CD1c-positive myeloid dendritic cell (primary cell): ENCODE measurements around the gene SLC46A1.
A peak's percentile ranks its signal among the peaks of the same experiment; 100 is the strongest.
"Not testable (repeated sequence)": the region's sequence is repeated elsewhere in the genome, so short reads cannot be mapped to it uniquely, and the experiment has no call there.

Experiments
- DNase-seq: peaks from one replicate; pipeline ENCODE4 v3.0.0-alpha.2; 2016; ENCODE audit errors: extremely low spot score

The SLC46A1 gene

GRCh38 chr17:28405632-28406472 lies at the start of gene SLC46A1:
Gene SLC46A1 (minus strand): TSS chr17:28406212. CDS start chr17:28406114, 98 bp downstream.
- DNase-seq: peak; percentile 33

DNA sequence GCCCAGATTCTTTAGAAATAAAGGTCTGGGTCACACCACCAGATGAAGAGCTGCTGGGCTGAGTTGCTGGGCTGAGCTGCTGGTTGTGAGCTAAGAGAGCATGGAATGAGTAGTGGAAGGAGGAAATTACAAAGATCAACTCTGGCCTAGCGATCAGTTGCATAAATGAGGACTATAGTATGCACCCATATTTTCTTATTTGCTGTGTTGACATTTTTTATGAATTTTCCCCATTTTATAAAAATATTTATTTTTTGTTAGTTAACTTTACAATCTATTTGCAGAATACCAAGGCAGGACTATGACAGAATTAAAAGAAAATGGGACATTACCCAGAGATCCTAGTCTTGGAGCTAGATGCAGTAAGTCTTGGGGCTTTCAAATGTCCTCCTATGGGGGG lies 43.8 kb upstream of the SLC46A1 start:
- no peak for DNase-seq

GRCh38 chr17:28447396-28447760 lies 41.4 kb upstream of the SLC46A1 start:
- DNase-seq: no peak

- DNase-seq: no peak
Measured at GRCh38 chr17:28446716-28447395, 40.8 kb upstream of the SLC46A1 start.

DNA sequence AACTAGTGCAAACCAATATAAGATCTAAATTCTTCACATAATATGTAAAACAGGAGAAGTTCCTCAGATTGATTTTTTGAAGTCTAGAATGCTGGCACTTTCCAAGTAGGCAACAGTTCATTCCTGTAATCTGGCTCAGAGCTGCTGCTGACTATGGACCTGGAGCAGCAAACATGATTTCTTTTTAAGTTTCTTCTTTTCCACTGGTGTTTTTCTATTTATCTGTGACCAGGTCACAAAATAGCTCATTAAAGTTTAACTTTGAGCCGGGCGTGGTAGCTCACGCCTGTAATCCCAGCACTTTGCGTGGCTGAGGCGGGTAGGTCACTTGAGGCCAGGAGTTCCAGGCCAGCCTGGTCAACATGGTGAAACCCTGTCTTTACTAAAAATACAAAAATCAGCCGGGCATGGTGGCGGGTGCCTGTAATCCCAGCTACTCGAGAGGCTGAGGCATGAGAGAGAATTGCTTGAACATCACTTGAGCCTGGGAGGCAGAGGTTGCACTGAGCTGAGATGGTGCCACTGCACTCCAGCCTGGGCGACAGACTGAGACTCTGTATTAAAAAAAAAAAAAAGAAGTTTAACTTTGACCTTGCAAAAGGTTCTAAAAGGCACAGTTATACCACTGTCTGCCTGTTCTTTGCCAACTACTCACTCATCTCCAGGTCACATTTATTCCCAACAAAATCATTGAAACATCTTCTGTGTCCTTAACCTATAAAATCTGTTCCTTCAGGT lies 38.1 kb upstream of the SLC46A1 start:
- DNase-seq: no peak

GRCh38 chr17:28434326-28434725 lies 28.3 kb upstream of the SLC46A1 start:
- DNase-seq: not testable (repeated sequence)

- no peak for DNase-seq
Measured at GRCh38 chr17:28433721-28434120, 27.7 kb upstream of the SLC46A1 start.

DNA sequence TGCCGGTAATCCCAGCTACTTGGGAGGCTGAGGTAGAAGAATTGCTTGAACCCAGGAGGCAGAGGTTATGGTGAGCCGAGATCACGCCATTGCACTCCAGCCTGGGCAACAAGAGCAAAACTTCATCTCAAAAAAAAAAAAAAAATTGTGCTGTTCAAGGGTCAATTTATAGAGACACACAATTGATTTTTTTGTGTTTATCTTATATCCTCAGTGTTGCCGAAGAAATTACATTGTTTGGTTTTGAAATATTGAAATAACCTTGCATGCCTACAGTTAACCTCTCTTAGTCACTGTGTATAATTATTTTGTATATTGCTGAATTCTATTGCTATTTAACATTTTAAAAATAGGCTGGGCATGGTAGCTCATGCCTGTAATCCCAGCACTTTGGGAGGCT lies 22.0 kb upstream of the SLC46A1 start:
- DNase-seq: not testable (repeated sequence)

- no peak for DNase-seq
Measured at GRCh38 chr17:28427371-28427770, 21.4 kb upstream of the SLC46A1 start.

- peak; percentile 26 for DNase-seq
Measured at GRCh38 chr17:28426081-28426519, 20.1 kb upstream of the SLC46A1 start.

GRCh38 chr17:28425206-28425605 lies 19.2 kb upstream of the SLC46A1 start:
- DNase-seq: no peak

DNA sequence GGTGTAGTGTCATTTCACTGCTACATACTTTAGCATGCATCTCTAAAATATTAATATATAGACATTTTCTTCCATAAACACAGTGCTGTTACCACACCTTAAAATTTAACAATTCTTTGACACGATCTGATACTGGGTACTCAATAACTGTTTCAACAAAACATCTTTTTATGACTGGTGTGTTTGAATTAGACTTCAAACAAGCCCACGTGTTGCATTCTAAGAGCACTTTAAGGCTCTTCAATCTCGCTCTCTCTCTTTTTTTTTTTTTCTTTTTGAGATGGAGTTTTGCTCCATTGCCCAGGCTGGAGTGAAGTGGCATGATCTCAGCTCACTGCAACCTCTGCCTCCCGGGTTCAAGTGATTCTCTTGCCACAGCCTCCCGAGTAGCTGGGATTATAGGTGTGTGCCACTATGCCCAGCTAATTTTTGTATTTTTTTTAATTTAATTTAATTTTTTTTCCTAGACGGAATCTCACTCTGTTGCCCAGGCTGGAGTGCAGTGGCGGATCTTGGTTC lies 15.8 kb upstream of the SLC46A1 start:
- no peak for DNase-seq

DNA sequence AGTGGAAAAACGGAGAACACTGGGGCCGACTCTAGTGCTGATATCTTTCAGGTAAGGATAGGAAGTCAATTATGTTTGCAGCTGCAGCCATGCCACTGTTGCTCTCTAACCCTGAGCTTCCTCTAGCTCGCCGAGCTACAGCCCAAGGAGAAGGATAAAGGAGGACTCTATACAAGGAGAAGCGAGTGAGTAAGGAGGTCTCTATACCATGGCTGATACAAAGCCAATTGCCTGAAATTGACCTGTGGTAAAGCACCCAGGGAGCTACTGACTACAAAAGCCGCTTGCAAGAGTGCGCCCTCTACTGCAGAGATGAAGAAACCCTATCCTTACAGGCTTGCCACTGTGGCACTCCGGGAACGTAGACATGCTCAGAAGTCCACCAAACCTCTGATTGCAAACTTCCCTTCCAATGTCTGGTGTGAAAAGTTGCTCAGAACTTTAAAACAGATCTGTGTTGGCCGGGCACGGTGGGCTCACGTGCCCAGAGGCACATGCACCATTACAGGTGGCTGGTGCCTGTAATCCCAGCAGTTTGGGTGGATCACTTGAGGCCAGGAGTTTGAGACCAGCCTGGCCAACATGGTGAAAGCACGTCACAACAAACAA lies 10.8 kb upstream of the SLC46A1 start:
- peak; percentile 66 for DNase-seq

- DNase-seq: no peak
Measured at GRCh38 chr17:28415886-28416285, 9.9 kb upstream of the SLC46A1 start.

- DNase-seq: no peak
Measured at GRCh38 chr17:28413804-28414203, 7.8 kb upstream of the SLC46A1 start.

- no peak for DNase-seq
Measured at GRCh38 chr17:28412099-28412498, 6.1 kb upstream of the SLC46A1 start.

- DNase-seq: no peak
Measured at GRCh38 chr17:28407974-28408306, 1.9 kb upstream of the SLC46A1 start.

DNA sequence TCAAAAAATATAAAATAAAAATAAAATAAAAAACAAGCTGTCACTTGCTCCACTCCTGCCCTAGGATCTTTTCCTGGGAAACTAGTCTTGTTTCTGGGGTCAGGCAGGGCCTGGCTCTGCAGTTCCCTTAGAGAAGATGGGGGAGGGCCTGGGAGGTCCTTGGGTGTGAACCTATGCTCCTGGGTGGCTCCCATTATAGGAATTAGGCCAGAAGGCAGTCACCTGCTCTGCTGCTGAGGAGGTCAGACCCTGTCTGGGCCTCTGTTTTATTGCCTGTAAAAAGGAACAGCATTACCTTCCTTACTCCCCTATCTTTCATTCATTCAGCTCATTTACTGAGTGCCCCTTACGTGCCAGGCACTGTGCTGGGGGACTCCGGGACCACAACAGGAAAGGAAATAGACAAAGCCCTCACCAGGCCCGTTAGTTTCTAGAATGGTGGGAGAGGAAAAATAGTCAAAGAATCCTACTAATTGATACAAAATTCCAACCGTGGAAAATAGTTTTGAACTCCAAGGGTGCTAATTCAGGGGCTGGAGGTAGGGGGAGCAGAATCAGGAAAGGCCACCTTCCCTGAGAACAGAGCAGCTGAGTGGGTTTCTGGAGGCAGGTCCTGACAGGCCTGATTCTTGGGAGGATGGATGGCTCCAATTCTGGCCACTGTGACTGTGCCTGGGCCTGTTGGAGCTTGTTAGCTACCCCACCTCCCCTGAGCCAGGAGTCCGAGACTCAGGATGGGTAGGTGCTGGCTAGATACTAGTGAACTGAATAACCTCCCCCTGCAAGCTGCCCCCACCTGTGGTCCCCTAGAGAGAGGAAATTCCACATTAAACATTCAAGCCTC lies 1.3 kb upstream of the SLC46A1 start:
- DNase-seq: no peak

- DNase-seq: no peak
Measured at GRCh38 chr17:28406473-28406814, 432 bp upstream of the SLC46A1 start.

DNA sequence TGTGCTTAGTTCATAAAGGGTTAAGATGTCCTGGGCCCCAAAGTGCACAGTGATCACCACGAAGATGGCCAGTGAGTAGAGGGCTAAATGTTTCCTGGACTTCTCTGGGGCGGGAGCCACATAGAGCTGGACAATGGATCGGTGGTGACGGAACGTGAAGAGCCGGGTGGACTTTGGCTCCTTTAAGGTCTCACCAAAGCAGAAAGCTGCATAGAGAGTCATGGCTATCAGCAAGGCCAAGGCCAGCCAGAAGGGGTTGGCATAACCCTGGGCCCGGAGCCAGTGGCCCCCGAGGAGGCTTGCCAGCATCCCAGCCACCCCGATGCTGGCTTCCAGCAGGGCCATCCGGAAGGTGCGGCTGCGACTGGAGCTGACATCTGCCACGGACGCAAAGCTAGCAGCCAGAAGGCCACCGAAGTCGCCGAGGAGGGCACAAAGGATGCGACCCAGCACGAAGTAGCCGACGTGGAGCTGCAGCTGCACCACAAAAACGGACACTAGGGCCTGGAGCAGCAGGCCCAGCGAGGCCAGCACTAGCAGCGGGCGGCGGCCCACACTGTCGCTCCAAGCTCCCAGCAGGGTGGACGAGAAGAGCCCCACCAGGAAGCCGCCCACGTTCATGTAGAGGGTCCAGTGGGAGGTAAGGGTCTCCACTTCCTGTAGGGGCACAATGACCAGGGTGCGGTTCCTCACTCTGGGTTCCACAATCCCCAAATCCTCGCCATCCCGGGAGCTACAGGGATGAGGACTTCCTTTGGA lies 1.0 kb downstream of the SLC46A1 start:
- no peak for DNase-seq

- no peak for DNase-seq
Measured at GRCh38 chr17:28404461-28404811, 1.6 kb downstream of the SLC46A1 start.
